ENCODE measurements around the gene PEAK1.

DNA sequence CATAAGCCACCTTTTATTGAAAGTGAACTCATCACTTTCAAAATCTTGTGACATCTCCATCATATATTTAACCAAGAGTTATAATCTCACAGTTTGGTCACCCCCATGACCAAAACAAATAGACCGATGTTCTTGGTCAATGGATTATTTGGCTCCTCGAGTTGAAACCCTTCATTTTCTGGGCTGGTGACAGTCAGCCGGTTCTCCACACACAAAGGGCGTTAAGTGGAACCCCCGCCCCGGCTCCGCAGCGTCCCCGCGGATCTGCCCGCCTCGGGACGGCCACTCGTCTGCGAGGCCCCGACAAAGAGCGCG is 349.8 kb downstream of the PEAK1 start:
- TF ChIP-seq POLR2AphosphoS5 (IDR thresholded peaks at IDR 0.05) (no peak), POLR2A (IDR thresholded peaks at IDR 0.05; ENCODE audit: low read depth) (no peak)
